NOMO-1 (cell line): ENCODE data around the gene SUMO3.

Experiments
- DNase-seq, 2 experiments: peaks; one replicate each; lab custom pipeline; 2025; ENCODE audit not compliant: unreplicated experiment in 2 of 2; lab: John Stamatoyannopoulos, UW

Gene SUMO3

GRCh38 chr21:44783020-44783696 is 34.7 kb downstream of the SUMO3 start:
- DNase-seq, result no peak

- no peak for DNase-seq
Observed at GRCh38 chr21:44780767-44781459, 36.9 kb downstream of the SUMO3 start.

GRCh38 chr21:44780137-44780502 is 37.7 kb downstream of the SUMO3 start:
- no peak for DNase-seq

GRCh38 chr21:44779417-44780136 is 38.3 kb downstream of the SUMO3 start:
- no peak for DNase-seq

- DNase-seq, result no peak
Observed at GRCh38 chr21:44778983-44779382, 38.9 kb downstream of the SUMO3 start.

GRCh38 chr21:44778499-44778911 is 39.4 kb downstream of the SUMO3 start:
- peak; percentile 23 to 74 for DNase-seq

- DNase-seq, result no peak
Observed at GRCh38 chr21:44778094-44778493, 39.8 kb downstream of the SUMO3 start.

- no peak for DNase-seq
Observed at GRCh38 chr21:44774972-44775371, 42.9 kb downstream of the SUMO3 start.

GRCh38 chr21:44773291-44773932 is 44.5 kb downstream of the SUMO3 start:
- no peak for DNase-seq

GRCh38 chr21:44771896-44772525 is 45.9 kb downstream of the SUMO3 start:
- DNase-seq, result no peak

GRCh38 chr21:44767834-44768831 is 49.7 kb downstream of the SUMO3 start:
- no peak for DNase-seq

GRCh38 chr21:44766818-44767354 is 51.0 kb downstream of the SUMO3 start:
- DNase-seq, result no peak

- DNase-seq, result no peak
Observed at GRCh38 chr21:44766014-44766817, 51.6 kb downstream of the SUMO3 start.

GRCh38 chr21:44765231-44766013 is 52.4 kb downstream of the SUMO3 start:
- DNase-seq, result no peak

- no peak for DNase-seq
Observed at GRCh38 chr21:44764319-44765230, 53.3 kb downstream of the SUMO3 start.

- DNase-seq, result no peak
Observed at GRCh38 chr21:44763451-44764318, 54.2 kb downstream of the SUMO3 start.
